Smooth muscle cell (in vitro differentiated cells): ENCODE measurements around the gene ELF5. TPM values are rescaled to one million over a fixed set of nuclear protein-coding genes. Genes with fewer than 3 reads are reported as not detected.

Source experiments
- DNase-seq: peaks from one replicate; lab custom pipeline; 2025; ENCODE audit not compliant: unreplicated experiment; lab: John Stamatoyannopoulos, UW
- H2AFZ ChIP-seq: fragments of 200-600 bp; sonication (generic); 2 replicates; pipeline ENCODE4 v1.6.0; 2016; ENCODE audit warnings: antibody characterized with exemption, low read depth, mild to moderate bottlenecking
- H3F3A ChIP-seq: fragments of 200-600 bp; sonication (generic); 2 replicates; pipeline ENCODE4 v1.6.0; 2017; ENCODE audit warnings: antibody characterized with exemption, low read depth
- H3K27ac ChIP-seq: fragments of 200-600 bp; sonication (generic); 2 replicates; pipeline ENCODE4 v1.5.1; 2016; ENCODE audit warnings: low read depth, mild to moderate bottlenecking
- H3K27me3 ChIP-seq: fragments of 200-600 bp; sonication (generic); 2 replicates; pipeline ENCODE4 v1.6.1; 2016; ENCODE audit warnings: low read depth, mild to moderate bottlenecking
- H3K36me3 ChIP-seq: fragments of 200-600 bp; sonication (generic); 2 replicates; pipeline ENCODE4 v1.5.1; 2016; ENCODE audit warnings: low read depth
- H3K4me1 ChIP-seq: fragments of 200-600 bp; sonication (generic); 2 replicates; pipeline ENCODE4 v1.5.1; 2016; ENCODE audit warnings: low read depth
- H3K4me2 ChIP-seq: fragments of 200-600 bp; sonication (generic); 2 replicates; pipeline ENCODE4 v1.6.0; 2016; ENCODE audit warnings: mild to moderate bottlenecking
- H3K4me3 ChIP-seq: fragments of 200-600 bp; sonication (generic); 2 replicates; pipeline ENCODE4 v1.5.1; 2016; ENCODE audit warnings: mild to moderate bottlenecking
- H3K79me2 ChIP-seq: fragments of 200-600 bp; sonication (generic); 2 replicates; pipeline ENCODE4 v1.6.0; 2016; ENCODE audit warnings: low read depth, mild to moderate bottlenecking
- H3K9ac ChIP-seq: fragments of 200-600 bp; sonication (generic); 2 replicates; pipeline ENCODE4 v1.6.0; 2016; ENCODE audit warnings: low read depth
- H3K9me3 ChIP-seq: fragments of 200-600 bp; sonication (generic); replicated peaks from 2 replicates; pipeline ENCODE4 v1.5.1; 2016; ENCODE audit warnings: low read depth
- H4K20me1 ChIP-seq: fragments of 200-600 bp; sonication (generic); 2 replicates; pipeline ENCODE4 v1.6.0; 2016; ENCODE audit warnings: low read depth
- WGBS: methylation state at CpG from one replicate; pipeline ENCODE4 v1.1.7; 2016; ENCODE audit warnings: low lambda C conversion rate; 5-methylcytosine and 5-hydroxymethylcytosine counted together
- polyA plus RNA-seq: library from polyadenylated mRNA; unstranded; fragments of >200 nt; fragmentation: Nextera tagmentation; extraction: Ambion mirVana; gene quantifications from 2 replicates; pipeline ENCODE4 v1.2.1, GENCODE V29; 2016
- total RNA-seq: library from RNA; depleted of rRNA; stranded (reverse); fragments of >200 nt; gene quantifications from 2 replicates; pipeline ENCODE4 v1.2.3, GENCODE V29; 2014
- TF ChIP-seq, protein P1 (sequence below): fragments of 200-600 bp; sonication (generic); IDR thresholded peaks from 2 replicates; pipeline ENCODE4 v1.5.1; 2017; ENCODE audit warnings: borderline replicate concordance, mild to moderate bottlenecking, antibody characterized with exemption; ENCODE audit not compliant: insufficient read depth, poor library complexity, severe bottlenecking

Gene ELF5
- total and polyA plus RNA-seq, 2 experiments from 2014 or later: 0.67 TPM; not detected in 1

DNA sequence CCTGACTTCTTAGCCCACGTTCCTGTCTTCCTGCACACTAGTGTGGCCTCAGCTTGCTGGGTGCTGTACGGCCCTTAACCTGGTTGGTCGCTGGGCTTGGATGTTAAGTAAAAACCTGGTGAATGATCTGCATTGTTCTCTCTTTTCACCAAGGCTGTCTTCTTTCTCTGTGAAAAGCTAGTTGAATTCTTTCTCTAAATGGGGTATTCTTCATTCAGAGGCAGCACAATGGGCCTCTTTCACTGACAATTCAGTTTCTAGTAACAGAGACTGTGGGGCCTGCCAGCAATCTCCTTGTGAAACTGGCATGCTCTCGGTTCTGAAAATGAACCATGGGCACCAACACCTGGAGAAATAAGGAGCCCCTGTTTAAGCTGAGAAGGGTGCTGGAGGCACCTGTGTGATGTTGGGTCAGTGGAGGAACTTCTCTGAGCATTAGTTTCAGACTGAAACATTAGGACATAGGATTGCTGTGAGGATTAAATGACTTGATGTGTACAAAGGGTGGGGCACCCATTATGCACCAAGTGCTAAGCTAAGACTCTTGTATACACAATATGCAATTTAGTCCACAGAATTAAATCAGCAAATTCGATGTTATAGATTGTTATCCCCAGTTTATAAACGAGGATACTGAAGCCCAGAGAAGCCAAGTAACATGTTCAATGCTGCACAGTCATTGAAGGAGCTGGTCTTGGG lies 33.1 kb upstream of the ELF5 start:
- no peaks in the 10 kb centered on the region for H3K79me2 ChIP-seq
- no peak overlapping the region for H3K9ac ChIP-seq
- H3K9me3 ChIP-seq: no peaks in the 10 kb centered on the region
- TF ChIP-seq, protein P1, sequence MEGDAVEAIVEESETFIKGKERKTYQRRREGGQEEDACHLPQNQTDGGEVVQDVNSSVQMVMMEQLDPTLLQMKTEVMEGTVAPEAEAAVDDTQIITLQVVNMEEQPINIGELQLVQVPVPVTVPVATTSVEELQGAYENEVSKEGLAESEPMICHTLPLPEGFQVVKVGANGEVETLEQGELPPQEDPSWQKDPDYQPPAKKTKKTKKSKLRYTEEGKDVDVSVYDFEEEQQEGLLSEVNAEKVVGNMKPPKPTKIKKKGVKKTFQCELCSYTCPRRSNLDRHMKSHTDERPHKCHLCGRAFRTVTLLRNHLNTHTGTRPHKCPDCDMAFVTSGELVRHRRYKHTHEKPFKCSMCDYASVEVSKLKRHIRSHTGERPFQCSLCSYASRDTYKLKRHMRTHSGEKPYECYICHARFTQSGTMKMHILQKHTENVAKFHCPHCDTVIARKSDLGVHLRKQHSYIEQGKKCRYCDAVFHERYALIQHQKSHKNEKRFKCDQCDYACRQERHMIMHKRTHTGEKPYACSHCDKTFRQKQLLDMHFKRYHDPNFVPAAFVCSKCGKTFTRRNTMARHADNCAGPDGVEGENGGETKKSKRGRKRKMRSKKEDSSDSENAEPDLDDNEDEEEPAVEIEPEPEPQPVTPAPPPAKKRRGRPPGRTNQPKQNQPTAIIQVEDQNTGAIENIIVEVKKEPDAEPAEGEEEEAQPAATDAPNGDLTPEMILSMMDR: no peak
- H4K20me1 ChIP-seq: no peaks in the 10 kb centered on the region
- no peak overlapping the region for H2AFZ ChIP-seq
- no peak overlapping the region for H3K27ac ChIP-seq
- H3K27me3 ChIP-seq: peaks cover 19% of the 10 kb centered on the region
- WGBS: 81% methylated on average over 6 of the region's 6 CpGs
- no peak overlapping the region for H3K4me2 ChIP-seq
- H3K4me3 ChIP-seq: no peak overlapping the region
- no peaks in the 10 kb centered on the region for H3K36me3 ChIP-seq
- DNase-seq: no peak
- H3K4me1 ChIP-seq: no peaks in the 10 kb centered on the region
- no peaks in the 10 kb centered on the region for H3F3A ChIP-seq

DNA sequence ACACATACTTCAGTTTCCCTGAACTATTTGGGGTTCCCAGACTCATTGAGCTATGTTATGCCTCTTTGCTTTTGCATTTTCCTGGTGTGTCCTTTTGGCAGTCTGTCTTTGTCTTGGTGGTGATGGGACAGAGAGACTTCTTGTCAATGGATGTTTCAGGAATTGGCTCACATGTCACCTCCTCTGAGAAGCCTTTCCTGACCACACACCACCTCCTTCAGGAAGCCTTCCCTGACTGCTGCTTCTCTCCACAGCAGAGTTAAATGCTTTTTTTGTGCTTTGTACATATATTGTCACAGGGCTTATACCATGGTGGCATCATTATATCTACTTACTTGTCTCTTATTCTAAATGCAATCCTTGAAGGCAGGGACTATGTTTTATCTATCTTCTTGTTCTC lies 28.5 kb upstream of the ELF5 start:
- DNase-seq: no peak
- Histone ChIP-seq H3K4me1 (no peaks in the 10 kb centered on the region), H2AFZ (no peak overlapping the region), H3K79me2 (no peaks in the 10 kb centered on the region), H3F3A (no peaks in the 10 kb centered on the region), H4K20me1 (no peaks in the 10 kb centered on the region), H3K36me3 (no peaks in the 10 kb centered on the region), H3K4me3 (no peak overlapping the region), H3K9ac (no peak overlapping the region), H3K27ac (no peak overlapping the region), H3K4me2 (no peak overlapping the region), H3K27me3 (peaks cover 40% of the 10 kb centered on the region), H3K9me3 (no peaks in the 10 kb centered on the region)
- TF ChIP-seq, protein P1: no peak

DNA sequence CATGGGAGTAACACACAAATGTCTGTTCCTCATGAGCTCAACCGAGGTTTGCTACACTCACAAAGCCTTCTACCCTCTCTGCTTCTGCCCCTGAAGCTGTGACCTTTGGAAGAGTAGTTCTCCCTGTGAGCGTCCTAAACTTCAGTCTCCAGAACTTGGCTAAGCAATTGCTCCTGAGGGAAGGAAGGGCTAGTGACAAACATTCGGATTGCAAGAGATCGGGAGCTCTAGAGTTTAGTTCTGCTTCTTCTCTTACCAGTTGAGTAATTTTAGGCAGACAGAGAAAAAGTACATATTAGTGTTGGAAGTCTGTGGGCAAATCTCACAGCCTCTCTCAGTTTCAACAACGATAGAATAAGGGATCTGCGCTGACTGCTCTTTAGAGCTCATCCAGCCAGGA lies 27.3 kb upstream of the ELF5 start:
- Histone ChIP-seq H4K20me1 (no peaks in the 10 kb centered on the region), H3K9ac (no peak overlapping the region), H3K27ac (no peak overlapping the region), H3K79me2 (no peaks in the 10 kb centered on the region), H3K4me1 (no peaks in the 10 kb centered on the region), H3F3A (no peaks in the 10 kb centered on the region), H3K4me2 (no peak overlapping the region), H3K27me3 (peaks cover 36% of the 10 kb centered on the region), H3K4me3 (no peak overlapping the region), H2AFZ (no peak overlapping the region), H3K36me3 (no peaks in the 10 kb centered on the region), H3K9me3 (no peaks in the 10 kb centered on the region)
- no peak for DNase-seq
- 92% methylated on average over 6 of the region's 6 CpGs for WGBS
- TF ChIP-seq, protein P1: no peak

DNA sequence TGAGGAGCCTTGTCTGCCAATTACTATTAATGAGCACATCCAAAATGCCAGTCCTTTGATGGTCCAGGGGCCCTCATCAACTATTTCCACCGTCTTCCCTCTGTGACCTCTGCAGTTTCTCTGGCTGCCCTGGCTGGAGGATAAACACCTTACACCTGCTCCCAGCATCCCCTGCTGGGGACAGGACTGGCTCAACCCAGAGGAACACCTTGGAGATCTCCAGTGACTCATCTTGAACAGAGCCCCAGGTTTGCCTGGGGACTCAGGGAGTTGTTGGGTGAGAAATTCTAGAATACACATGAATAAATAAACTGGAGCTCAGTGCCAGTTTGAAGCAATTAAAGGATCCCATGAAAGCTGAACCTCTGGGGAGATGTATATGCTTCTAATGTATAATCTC lies 24.0 kb upstream of the ELF5 start:
- no peak overlapping the region for H2AFZ ChIP-seq
- no peak for DNase-seq
- H3K4me2 ChIP-seq: no peak overlapping the region
- H3K9me3 ChIP-seq: no peaks in the 10 kb centered on the region
- no peaks in the 10 kb centered on the region for H3K79me2 ChIP-seq
- H3K36me3 ChIP-seq: no peaks in the 10 kb centered on the region
- H3K4me1 ChIP-seq: no peaks in the 10 kb centered on the region
- H4K20me1 ChIP-seq: no peaks in the 10 kb centered on the region
- H3K4me3 ChIP-seq: no peak overlapping the region
- H3K9ac ChIP-seq: no peak overlapping the region
- H3K27me3 ChIP-seq: peaks cover 31% of the 10 kb centered on the region
- 87% methylated on average over 1 of the region's 1 CpG for WGBS
- H3K27ac ChIP-seq: no peak overlapping the region
- H3F3A ChIP-seq: no peaks in the 10 kb centered on the region
- TF ChIP-seq, protein P1: no peak
